Adrenal gland (tissue), 12 donors: ENCODE measurements around the gene TENM4. TPM values are rescaled to one million over a fixed set of nuclear protein-coding genes. Genes with fewer than 3 reads are reported as not detected.

Source experiments
- DNase-seq, 7 donors: peaks; one replicate each; pipeline ENCODE4 v3.0.0-alpha.2; 2019 to 2020
- H3K27ac ChIP-seq, 5 donors: fragments of 200-600 bp; sonication (generic) in 4 of 5; 1 replicate in 3 of 5; 2 replicates in 2 of 5; pipeline versions ENCODE4 v1.5.1 to v1.8.0; 2016 to 2020; ENCODE audit warnings: mild to moderate bottlenecking in 1 of 5
- H3K27me3 ChIP-seq: fragments of 200-600 bp; 2 replicates; pipeline ENCODE4 v1.8.0; 2021
- H3K36me3 ChIP-seq, 2 donors: fragments of 200-600 bp; replicated peaks in 1 of 2; 1 replicate in 1 of 2; 2 replicates in 1 of 2; pipeline versions ENCODE4 v1.5.1 to v1.8.0; 2018 to 2022
- H3K4me1 ChIP-seq, 2 donors: fragments of 200-600 bp; replicated peaks in 1 of 2; 1 replicate in 1 of 2; 2 replicates in 1 of 2; pipeline versions ENCODE4 v1.5.1 to v1.8.0; 2018 to 2021
- H3K4me3 ChIP-seq, 4 donors: fragments of 200-600 bp; sonication (generic) in 3 of 4; one replicate each; pipeline ENCODE4 v1.5.1; 2016 to 2018
- H3K9me3 ChIP-seq, 3 donors: fragments of 200-600 bp; sonication (generic) in 1 of 3; replicated peaks in 1 of 3; 1 replicate in 2 of 3; 2 replicates in 1 of 3; pipeline versions ENCODE4 v1.5.1 to v1.8.0; 2016 to 2021
- CTCF ChIP-seq, 6 experiments: fragments of 450-650 bp in 4 of 6; fragments of 200-600 bp in 2 of 6; sonication (generic) in 1 of 6; IDR thresholded peaks; 1 replicate in 5 of 6; 2 replicates in 1 of 6; pipeline versions ENCODE4 v1.5.1 to v1.8.0; 2016 to 2021; ENCODE audit warnings: antibody characterized with exemption in 6 of 6, mild to moderate bottlenecking in 2 of 6, moderate library complexity in 1 of 6
- POLR2A ChIP-seq, 2 donors: fragments of 450-650 bp; IDR thresholded peaks; one replicate each; pipeline ENCODE4 v1.6.1; 2017; ENCODE audit warnings: antibody characterized with exemption in 2 of 2, mild to moderate bottlenecking in 2 of 2, moderate library complexity in 1 of 2
- whole genome bisulfite sequencing, 4 donors: extraction: QIAGEN DNeasy Blood & Tissue Kit in 2 of 4; methylation state at CpG; one replicate each; pipeline versions ENCODE4 v1.1.5 to v1.1.7; 2013 to 2017; 5-methylcytosine and 5-hydroxymethylcytosine counted together
- intact Hi-C, 2 donors: fragments of 100-400 bp; cut with DNase I; formaldehyde crosslinking; loops; one replicate each; pipeline versions ENCODE4 v1.14.1 to v1.15.0; 2022 to 2023
- polyA plus RNA-seq, 3 donors: library from polyadenylated mRNA; stranded (reverse); fragments of 200-250 nt in 2 of 3; fragments of 350-450 nt in 1 of 3; fragmentation: Illumina TruSeq in 1 of 3; extraction: RNeasy Lipid Tissue Mini Kit (QIAGEN cat#74804) in 1 of 3; gene quantifications; one replicate each; pipeline ENCODE4 v1.2.3, GENCODE V29; 2013 to 2014
- total RNA-seq, 9 donors: library from RNA; depleted of rRNA in 4 of 9; stranded (reverse); fragments of >200 nt in 4 of 9; fragments of 120-200 nt in 1 of 9; fragmentation: NEBNext Ultra II Directional in 1 of 9; extraction: Animal tissue kit (Norgen Biotek cat#: 25700) in 1 of 9; gene quantifications; one replicate each; pipeline versions ENCODE4 v1.1.0 to v1.2.4, GENCODE V29; 2013 to 2023
- donor health status: healthy with polysubstance abuse.
- donor health status: Bipolar disorder and iron deficiency.
- donor health status: DM: yes; HTN: yes; CAD: no.
- donor health status: DM: no; HTN: no; CAD: no.
- donor health status: DM: no; HTN: no; CAD: no.
- donor health status: DM: yes; HTN: yes; CAD: no.

The TENM4 gene
- total and polyA plus RNA-seq, 12 donors, result 0.74 to 24.9 (median 6.7) TPM

GRCh38 chr11:78773077-78773476, 667.8 kb downstream of the TENM4 start:
- Histone ChIP-seq H3K36me3 (no peaks in the 10 kb centered on the region), H3K9me3 (no peaks in the 10 kb centered on the region), H3K4me3 (no peak overlapping the region), H3K4me1 (no peaks in the 10 kb centered on the region), H3K27ac (no peak overlapping the region), H3K27me3 (no peaks in the 10 kb centered on the region)
- no peak for TF ChIP-seq POLR2A (IDR thresholded peaks at IDR 0.05)
- no peak for TF ChIP-seq CTCF (IDR thresholded peaks at IDR 0.05)
- WGBS, 4 donors, result 90 to 96% (median 91%) methylated on average over 5 of the region's 5 CpGs
- DNase-seq, result no peak
- intact Hi-C loops, result no loop called here

- Histone ChIP-seq H3K9me3 (no peaks in the 10 kb centered on the region), H3K4me3 (no peak overlapping the region), H3K27ac (no peak overlapping the region), H3K4me1 (no peaks in the 10 kb centered on the region), H3K27me3 (no peaks in the 10 kb centered on the region), H3K36me3 (no peaks in the 10 kb centered on the region)
- intact Hi-C loops, result no loop called here
- DNase-seq, result no peak
- TF ChIP-seq POLR2A (IDR thresholded peaks at IDR 0.05) (no peak), CTCF (IDR thresholded peaks at IDR 0.05) (no peak)
- WGBS, 4 donors, result 92 to 99% (median 94%) methylated on average over 3 of the region's 3 CpGs
These were observed 668.6 kb downstream of the TENM4 start for GRCh38 chr11:78772186-78772585.

GRCh38 chr11:78770931-78771330, 669.9 kb downstream of the TENM4 start:
- H3K4me3 ChIP-seq, result no peak overlapping the region

GRCh38 chr11:78768971-78769370, 671.9 kb downstream of the TENM4 start:
- WGBS, 4 donors, result 83 to 91% (median 83%) methylated on average over 5 of the region's 5 CpGs
- TF ChIP-seq CTCF (IDR thresholded peaks at IDR 0.05), result no peak
- TF ChIP-seq POLR2A (IDR thresholded peaks at IDR 0.05), result no peak
- Histone ChIP-seq H3K4me1 (no peaks in the 10 kb centered on the region), H3K9me3 (no peaks in the 10 kb centered on the region), H3K27ac (no peak overlapping the region), H3K4me3 (no peak overlapping the region), H3K27me3 (no peaks in the 10 kb centered on the region), H3K36me3 (no peaks in the 10 kb centered on the region)
- intact Hi-C loops, result no loop called here
- DNase-seq, result no peak

More at GRCh38 chr11:78770931-78771330, 669.9 kb downstream of the TENM4 start:
- TF ChIP-seq CTCF (IDR thresholded peaks at IDR 0.05) (no peak), POLR2A (IDR thresholded peaks at IDR 0.05) (no peak)
- WGBS, 4 donors, result 94 to 98% (median 97%) methylated on average over 4 to 6 of the region's 6 CpGs
- H3K27me3 ChIP-seq, result no peaks in the 10 kb centered on the region
- DNase-seq, result no peak
- no peaks in the 10 kb centered on the region for H3K9me3 ChIP-seq
- no peaks in the 10 kb centered on the region for H3K4me1 ChIP-seq
- intact Hi-C loops, result no loop called here
- H3K36me3 ChIP-seq, result no peaks in the 10 kb centered on the region
- no peak overlapping the region for H3K27ac ChIP-seq
